HG03095 (cell line): ENCODE results near the gene RERE.
"Not testable (repeated sequence)": the region's sequence is repeated elsewhere in the genome, so short reads cannot be mapped to it uniquely, and the experiment has no call there.

Experiments used
- ATAC-seq: cut with Tn5 transposase; IDR thresholded peaks from one replicate; pipeline ENCODE4 v1.9.1; 2021; ENCODE audit warnings: moderate library complexity; ENCODE audit not compliant: unreplicated experiment

Gene RERE

GRCh38 chr1:8754247-8754650 lies 63.2 kb downstream of the RERE start:
- no peak for ATAC-seq

- no peak for ATAC-seq
These were observed 63.7 kb downstream of the RERE start for GRCh38 chr1:8753736-8754135.

GRCh38 chr1:8752921-8753713 lies 64.3 kb downstream of the RERE start:
- no peak for ATAC-seq

GRCh38 chr1:8752411-8752810 lies 65.0 kb downstream of the RERE start:
- ATAC-seq, result no peak

- no peak for ATAC-seq
These were observed 65.5 kb downstream of the RERE start for GRCh38 chr1:8751984-8752383.

GRCh38 chr1:8747879-8748825 lies 69.3 kb downstream of the RERE start:
- no peak for ATAC-seq

GRCh38 chr1:8746554-8746953 lies 70.9 kb downstream of the RERE start:
- no peak for ATAC-seq

- ATAC-seq, result no peak
These were observed 71.6 kb downstream of the RERE start for GRCh38 chr1:8745749-8746390.

GRCh38 chr1:8745346-8745745 lies 72.1 kb downstream of the RERE start:
- no peak for ATAC-seq

GRCh38 chr1:8742022-8742924 lies 75.2 kb downstream of the RERE start:
- ATAC-seq, result no peak

- no peak for ATAC-seq
These were observed 77.4 kb downstream of the RERE start for GRCh38 chr1:8740034-8740449.

- ATAC-seq, result no peak
These were observed 78.1 kb downstream of the RERE start for GRCh38 chr1:8739377-8739776.

GRCh38 chr1:8736927-8737326 lies 80.5 kb downstream of the RERE start:
- ATAC-seq, result no peak

GRCh38 chr1:8733484-8733883 lies 84.0 kb downstream of the RERE start:
- ATAC-seq, result no peak

- ATAC-seq, result no peak
These were observed 86.3 kb downstream of the RERE start for GRCh38 chr1:8731162-8731561.

- ATAC-seq, result no peak
These were observed 89.0 kb downstream of the RERE start for GRCh38 chr1:8728464-8728863.

GRCh38 chr1:8727809-8728213 lies 89.6 kb downstream of the RERE start:
- no peak for ATAC-seq

- ATAC-seq, result not testable (repeated sequence)
These were observed 90.1 kb downstream of the RERE start for GRCh38 chr1:8727316-8727715.

- ATAC-seq, result not testable (repeated sequence)
These were observed 90.6 kb downstream of the RERE start for GRCh38 chr1:8726801-8727186.

- no peak for ATAC-seq
These were observed 94.4 kb downstream of the RERE start for GRCh38 chr1:8723010-8723409.
